Astrocyte (in vitro differentiated cells and primary cell): ENCODE data around the gene PELO.

Experiments used
- EZH2 ChIP-seq: IDR thresholded peaks from 2 replicates; pipeline ENCODE4 v1.6.1; 2012; ENCODE audit warnings: mild to moderate bottlenecking, low read length, inconsistent platforms; ENCODE audit not compliant: insufficient read depth
- TF ChIP-seq, protein P1 (sequence below): IDR thresholded peaks from 2 replicates; pipeline ENCODE4 v1.5.1; 2011; ENCODE audit warnings: low read depth, mild to moderate bottlenecking, inconsistent platforms, low read length, moderate library complexity; ENCODE audit not compliant: insufficient read depth

DNA sequence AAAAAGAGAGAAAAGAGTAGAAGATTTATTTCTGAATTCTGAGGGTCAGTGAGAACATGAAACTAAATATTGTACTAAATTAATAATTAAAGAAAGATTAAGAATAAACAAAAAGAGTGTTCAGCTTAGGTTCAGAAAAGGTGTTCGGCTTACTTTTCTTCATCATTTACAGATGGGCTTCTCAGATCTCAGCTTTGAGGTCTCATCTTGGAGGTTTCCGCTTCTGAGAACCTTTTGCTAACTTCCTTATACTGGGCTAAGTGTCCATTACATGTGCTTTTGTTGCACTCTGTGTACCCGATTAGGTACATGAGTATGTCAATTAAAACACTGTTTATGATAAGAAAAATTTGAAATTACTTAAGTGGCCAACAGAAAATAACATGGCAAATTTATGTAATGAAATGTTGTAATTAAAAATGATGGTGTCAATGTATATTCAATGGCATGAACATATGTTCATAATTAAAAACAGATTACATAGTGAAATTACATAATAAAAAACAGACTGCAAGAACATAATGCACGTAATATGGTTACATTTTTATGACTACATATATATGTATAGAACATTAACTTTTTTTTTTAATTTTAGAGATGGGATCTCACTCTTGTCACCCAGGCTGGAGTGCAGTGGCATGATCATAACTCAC is 17.3 kb upstream of the PELO start:
- TF ChIP-seq, protein P1, sequence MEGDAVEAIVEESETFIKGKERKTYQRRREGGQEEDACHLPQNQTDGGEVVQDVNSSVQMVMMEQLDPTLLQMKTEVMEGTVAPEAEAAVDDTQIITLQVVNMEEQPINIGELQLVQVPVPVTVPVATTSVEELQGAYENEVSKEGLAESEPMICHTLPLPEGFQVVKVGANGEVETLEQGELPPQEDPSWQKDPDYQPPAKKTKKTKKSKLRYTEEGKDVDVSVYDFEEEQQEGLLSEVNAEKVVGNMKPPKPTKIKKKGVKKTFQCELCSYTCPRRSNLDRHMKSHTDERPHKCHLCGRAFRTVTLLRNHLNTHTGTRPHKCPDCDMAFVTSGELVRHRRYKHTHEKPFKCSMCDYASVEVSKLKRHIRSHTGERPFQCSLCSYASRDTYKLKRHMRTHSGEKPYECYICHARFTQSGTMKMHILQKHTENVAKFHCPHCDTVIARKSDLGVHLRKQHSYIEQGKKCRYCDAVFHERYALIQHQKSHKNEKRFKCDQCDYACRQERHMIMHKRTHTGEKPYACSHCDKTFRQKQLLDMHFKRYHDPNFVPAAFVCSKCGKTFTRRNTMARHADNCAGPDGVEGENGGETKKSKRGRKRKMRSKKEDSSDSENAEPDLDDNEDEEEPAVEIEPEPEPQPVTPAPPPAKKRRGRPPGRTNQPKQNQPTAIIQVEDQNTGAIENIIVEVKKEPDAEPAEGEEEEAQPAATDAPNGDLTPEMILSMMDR = no peak
- TF ChIP-seq EZH2 = no peak
